Ovary (tissue), 9 donors: Measurements from ENCODE around the gene MYO5C. TPM values are rescaled to one million over a fixed set of nuclear protein-coding genes. Genes with fewer than 3 reads are reported as not detected.
"Not testable (repeated sequence)": the region's sequence is repeated elsewhere in the genome, so short reads cannot be mapped to it uniquely, and the experiment has no call there.

ENCODE experiments used
- DNase-seq, 5 donors: peaks; one replicate each; pipeline ENCODE4 v3.0.0-alpha.2; 2019 to 2020
- H3K27ac ChIP-seq, 2 donors: fragments of 200-600 bp; one replicate each; pipeline versions ENCODE4 v1.5.1 to v1.8.0; 2019 to 2022
- H3K27me3 ChIP-seq: fragments of 200-600 bp; one replicate; pipeline ENCODE4 v1.8.0; 2022
- H3K36me3 ChIP-seq: fragments of 200-600 bp; sonication (generic); one replicate; pipeline ENCODE4 v1.5.1; 2019
- H3K4me1 ChIP-seq: one replicate; pipeline ENCODE4 v1.8.1; 2013; ENCODE audit warnings: mild to moderate bottlenecking, moderate library complexity; ENCODE audit not compliant: insufficient read depth
- H3K4me3 ChIP-seq: fragments of 200-600 bp; sonication (generic); one replicate; pipeline ENCODE4 v1.5.1; 2017
- H3K9me3 ChIP-seq, 2 donors: fragments of 200-600 bp in 1 of 2; sonication (generic) in 1 of 2; one replicate each; pipeline versions ENCODE4 v1.5.1 to v1.8.1; 2013 to 2019; ENCODE audit warnings: mild to moderate bottlenecking in 1 of 2, moderate library complexity in 1 of 2
- EP300 ChIP-seq: sonication (generic); formaldehyde crosslinking; IDR thresholded peaks from one replicate; pipeline ENCODE4 v1.6.1; 2017; ENCODE audit warnings: antibody characterized with exemption
- POLR2A ChIP-seq: fragments of 450-650 bp; IDR thresholded peaks from one replicate; pipeline ENCODE4 v1.6.1; 2017; ENCODE audit warnings: antibody characterized with exemption, mild to moderate bottlenecking, moderate library complexity
- WGBS, 3 donors: extraction: QIAGEN DNeasy Blood & Tissue Kit in 1 of 3; methylation state at CpG; one replicate each; pipeline versions ENCODE4 v1.1.5 to v1.1.7; 2013 to 2017; 5-methylcytosine and 5-hydroxymethylcytosine counted together
- intact Hi-C, 4 donors: fragments of 100-400 bp; cut with DNase I; formaldehyde crosslinking; loops; one replicate each; pipeline versions ENCODE4 v1.11.0 to v1.15.1; 2022 to 2023
- polyA plus RNA-seq, 2 donors: library from polyadenylated mRNA; stranded (reverse); fragments of 200-250 nt in 1 of 2; fragments of 350-450 nt in 1 of 2; fragmentation: Illumina TruSeq in 1 of 2; extraction: RNeasy Lipid Tissue Mini Kit (QIAGEN cat#74804) in 1 of 2; gene quantifications; one replicate each; pipeline ENCODE4 v1.2.3, GENCODE V29; 2013 to 2014
- total RNA-seq, 7 donors: library from RNA; depleted of rRNA in 2 of 7; stranded (reverse); fragments of >200 nt in 2 of 7; fragmentation: NEBNext Ultra II Directional in 3 of 7; extraction: Animal tissue kit (Norgen Biotek cat#: 25700) in 3 of 7; gene quantifications; one replicate each; pipeline versions ENCODE4 v1.1.0 to v1.2.4, GENCODE V29; 2016 to 2023
- TF ChIP-seq, protein P1 (sequence below), 3 donors: fragments of 450-650 bp in 2 of 3; fragments of 200-600 bp in 1 of 3; IDR thresholded peaks; one replicate each; pipeline versions ENCODE4 v1.5.1 to v1.8.0; 2016 to 2022; ENCODE audit warnings: antibody characterized with exemption in 3 of 3, mild to moderate bottlenecking in 1 of 3
- donor health status: DM: no; HTN: no; CAD: no; lungs with moderate emphysema.
- donor health status: DM: no; HTN: no; CAD: no.
- donor health status: Bipolar disorder and iron deficiency.
- donor health status: DM: yes; HTN: yes; CAD: no.
- donor health status: DM: no; HTN: no; CAD: no.
- donor health status: DM: yes; HTN: yes; CAD: no.

The MYO5C gene
- total and polyA plus RNA-seq, 9 donors, result 1.1 to 23.6 (median 7.1) TPM

DNA sequence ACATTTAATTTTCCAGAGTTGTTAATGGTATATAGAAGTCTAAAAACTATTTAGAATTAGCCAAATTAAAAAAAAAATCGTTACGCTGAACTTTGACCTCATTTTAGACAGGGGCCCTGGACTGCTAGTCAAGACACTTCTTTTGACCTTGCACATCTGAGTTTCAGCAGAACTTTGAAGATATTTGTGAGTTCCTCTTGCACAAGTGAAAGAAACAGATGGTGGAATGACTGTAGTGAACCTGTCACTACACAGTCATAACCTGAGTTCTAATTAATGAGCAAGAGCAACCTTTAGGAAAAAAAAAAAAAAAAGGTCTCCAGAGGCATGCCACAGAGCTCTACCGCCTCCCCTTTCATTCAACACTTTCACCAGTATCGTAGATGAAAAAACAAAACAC, 5.3 kb downstream of the MYO5C start:
- Histone ChIP-seq H3K4me3 (no peak overlapping the region), H3K4me1 (peaks cover 3% of the 10 kb centered on the region), H3K9me3 (no peaks in the 10 kb centered on the region), H3K27me3 (peaks cover 2% of the 10 kb centered on the region), H3K36me3 (no peaks in the 10 kb centered on the region), H3K27ac (no peak overlapping the region)
- DNase-seq, result no peak
- WGBS, 3 donors, result 70 to 90% (median 70%) methylated on average over 4 of the region's 4 CpGs
- intact Hi-C loops, result no loop called here
- no peak for TF ChIP-seq POLR2A
- no peak for TF ChIP-seq EP300
- TF ChIP-seq, protein P1, sequence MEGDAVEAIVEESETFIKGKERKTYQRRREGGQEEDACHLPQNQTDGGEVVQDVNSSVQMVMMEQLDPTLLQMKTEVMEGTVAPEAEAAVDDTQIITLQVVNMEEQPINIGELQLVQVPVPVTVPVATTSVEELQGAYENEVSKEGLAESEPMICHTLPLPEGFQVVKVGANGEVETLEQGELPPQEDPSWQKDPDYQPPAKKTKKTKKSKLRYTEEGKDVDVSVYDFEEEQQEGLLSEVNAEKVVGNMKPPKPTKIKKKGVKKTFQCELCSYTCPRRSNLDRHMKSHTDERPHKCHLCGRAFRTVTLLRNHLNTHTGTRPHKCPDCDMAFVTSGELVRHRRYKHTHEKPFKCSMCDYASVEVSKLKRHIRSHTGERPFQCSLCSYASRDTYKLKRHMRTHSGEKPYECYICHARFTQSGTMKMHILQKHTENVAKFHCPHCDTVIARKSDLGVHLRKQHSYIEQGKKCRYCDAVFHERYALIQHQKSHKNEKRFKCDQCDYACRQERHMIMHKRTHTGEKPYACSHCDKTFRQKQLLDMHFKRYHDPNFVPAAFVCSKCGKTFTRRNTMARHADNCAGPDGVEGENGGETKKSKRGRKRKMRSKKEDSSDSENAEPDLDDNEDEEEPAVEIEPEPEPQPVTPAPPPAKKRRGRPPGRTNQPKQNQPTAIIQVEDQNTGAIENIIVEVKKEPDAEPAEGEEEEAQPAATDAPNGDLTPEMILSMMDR (IDR thresholded peaks at IDR 0.05), result no peak

- H3K27ac ChIP-seq, result no peak overlapping the region
- H3K9me3 ChIP-seq, result no peaks in the 10 kb centered on the region
- DNase-seq, result no peak
- intact Hi-C loops, result no loop called here
- WGBS, 3 donors, result 44 to 75% (median 59%) methylated on average over 4 of the region's 4 CpGs
- no peaks in the 10 kb centered on the region for H3K27me3 ChIP-seq
- no peaks in the 10 kb centered on the region for H3K36me3 ChIP-seq
- no peak overlapping the region for H3K4me3 ChIP-seq
- TF ChIP-seq, protein P1 (IDR thresholded peaks at IDR 0.05), result no peak
- no peak for TF ChIP-seq EP300
- no peak for TF ChIP-seq POLR2A
- H3K4me1 ChIP-seq, result no peaks in the 10 kb centered on the region
Measured at GRCh38 chr15:52289629-52290081, 5.9 kb downstream of the MYO5C start.

GRCh38 chr15:52288986-52289385, 6.6 kb downstream of the MYO5C start:
- H3K27me3 ChIP-seq, result no peaks in the 10 kb centered on the region
- H3K4me3 ChIP-seq, result no peak overlapping the region
- H3K9me3 ChIP-seq, result no peaks in the 10 kb centered on the region
- no peak overlapping the region for H3K27ac ChIP-seq
- 79 to 88% (median 81%) methylated on average over 5 of the region's 5 CpGs for WGBS, 3 donors
- no peaks in the 10 kb centered on the region for H3K4me1 ChIP-seq
- no peaks in the 10 kb centered on the region for H3K36me3 ChIP-seq
- no peak for TF ChIP-seq POLR2A
- no peak for DNase-seq
- intact Hi-C loops, result no loop called here

DNA sequence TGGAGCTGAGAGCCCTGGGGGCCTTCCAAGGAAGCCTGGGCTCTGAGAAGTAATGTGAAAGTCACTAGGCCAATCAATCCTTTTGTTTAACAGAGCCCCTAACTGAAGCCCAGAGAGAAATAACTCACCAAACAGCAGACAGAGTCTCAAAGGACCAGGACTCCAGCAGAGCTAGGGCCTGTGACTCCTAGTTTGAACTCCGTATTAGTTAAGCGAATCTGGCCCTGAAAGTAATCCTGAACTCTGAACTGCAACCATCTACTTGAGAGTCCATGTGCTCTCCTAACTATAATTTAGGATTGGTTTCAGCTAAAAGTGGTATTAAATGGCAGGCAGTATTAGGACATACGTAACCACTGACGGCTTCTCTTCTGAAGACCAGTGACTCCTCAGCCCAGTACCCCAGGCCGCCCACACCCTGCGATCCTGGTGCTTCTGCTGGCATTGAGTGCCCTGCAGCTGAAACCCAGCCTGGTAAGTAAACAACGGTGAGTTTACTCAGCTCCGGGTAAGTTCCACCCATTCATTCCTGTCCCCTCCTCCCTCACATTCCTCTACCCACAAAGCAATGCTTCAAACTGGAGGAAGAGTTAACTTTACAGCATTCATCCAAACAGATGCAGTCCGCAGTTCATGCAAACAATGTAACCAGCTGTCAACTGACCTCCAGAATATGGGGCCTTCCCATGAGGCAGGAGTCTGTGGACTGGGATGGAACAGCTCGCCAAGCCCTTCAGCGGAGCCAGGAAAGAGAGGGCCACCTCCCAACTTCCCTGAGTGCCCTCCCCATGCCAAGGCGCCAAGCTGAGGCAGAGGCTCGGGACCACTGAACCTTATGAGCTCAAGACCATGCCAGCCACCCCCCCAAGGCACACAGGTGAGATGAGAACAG, 7.3 kb downstream of the MYO5C start:
- H3K36me3 ChIP-seq, result no peaks in the 10 kb centered on the region
- TF ChIP-seq POLR2A (no peak), EP300 (no peak)
- TF ChIP-seq, protein P1 (IDR thresholded peaks at IDR 0.05), result no peak
- DNase-seq, result no peak
- no peaks in the 10 kb centered on the region for H3K27me3 ChIP-seq
- intact Hi-C loops, result no loop called here
- H3K4me1 ChIP-seq, result no peaks in the 10 kb centered on the region
- WGBS, 3 donors, result 64 to 66% (median 65%) methylated on average over 13 of the region's 13 CpGs
- H3K9me3 ChIP-seq, result no peaks in the 10 kb centered on the region
- H3K27ac ChIP-seq, result no peak overlapping the region
- H3K4me3 ChIP-seq, result no peak overlapping the region

- TF ChIP-seq, protein P1 (IDR thresholded peaks at IDR 0.05), result no peak
- no peak for TF ChIP-seq EP300
- no peak for TF ChIP-seq POLR2A
- H3K27ac ChIP-seq, result no peak overlapping the region
- 85 to 90% (median 89%) methylated on average over 7 of the region's 7 CpGs for WGBS, 3 donors
Measured at GRCh38 chr15:52287114-52287513, 8.5 kb downstream of the MYO5C start.

DNA sequence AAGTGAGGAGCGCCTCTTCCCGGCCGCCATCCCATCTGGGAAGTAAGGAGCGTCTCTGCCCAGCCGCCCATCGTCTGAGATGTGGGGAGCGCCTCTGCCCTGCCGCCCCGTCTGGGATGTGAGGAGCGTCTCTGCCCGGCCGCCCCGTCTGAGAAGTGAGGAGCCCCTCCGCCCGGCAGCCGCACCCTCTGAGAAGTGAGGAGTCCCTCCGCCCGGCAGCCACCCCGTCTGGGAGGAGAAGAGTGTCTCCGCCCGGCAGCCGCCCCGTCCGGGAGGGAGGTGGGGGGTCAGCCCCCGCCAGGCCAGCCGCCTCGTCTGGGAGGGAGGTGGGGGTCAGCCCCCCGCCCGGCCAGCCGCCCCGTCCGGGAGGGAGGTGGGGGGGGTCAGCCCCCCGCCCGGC, 9.7 kb downstream of the MYO5C start:
- H3K4me3 ChIP-seq, H3K27me3 ChIP-seq, H3K27ac ChIP-seq, DNase-seq, H3K36me3 ChIP-seq, H3K4me1 ChIP-seq, intact Hi-C loops, H3K9me3 ChIP-seq: not testable (repeated sequence)
- 96 to 98% (median 97%) methylated on average over 13 to 27 of the region's 34 CpGs for WGBS, 3 donors

More at GRCh38 chr15:52287114-52287513, 8.5 kb downstream of the MYO5C start:
- Histone ChIP-seq H3K4me1 (no peaks in the 10 kb centered on the region), H3K4me3 (no peak overlapping the region), H3K36me3 (no peaks in the 10 kb centered on the region), H3K27me3 (no peaks in the 10 kb centered on the region), H3K9me3 (no peaks in the 10 kb centered on the region)
- no peak for DNase-seq
- intact Hi-C loops, result no loop called here
